Ishikawa (cell line): ENCODE measurements around the gene DLST.
A peak's percentile ranks its signal among the peaks of the same experiment; 100 is the strongest.

Experiments used
- CEBPB ChIP-seq: IDR thresholded peaks from 2 replicates; pipeline ENCODE4 v1.6.1; 2012
- CREB1 ChIP-seq: IDR thresholded peaks from 2 replicates; pipeline ENCODE4 v1.6.1; 2012; ENCODE audit warnings: low read depth
- EP300 ChIP-seq: IDR thresholded peaks from 2 replicates; pipeline ENCODE4 v1.6.1; 2012; ENCODE audit warnings: borderline replicate concordance
- FOXM1 ChIP-seq: IDR thresholded peaks from 2 replicates; pipeline ENCODE4 v1.6.1; 2012; ENCODE audit warnings: low read depth, borderline replicate concordance
- MAX ChIP-seq: IDR thresholded peaks from 2 replicates; pipeline ENCODE4 v1.6.1; 2012
- NFIC ChIP-seq: IDR thresholded peaks from 2 replicates; pipeline ENCODE4 v1.6.1; 2012
- RAD21 ChIP-seq: IDR thresholded peaks from 2 replicates; pipeline ENCODE4 v1.6.1; 2012; ENCODE audit warnings: low read depth
- REST ChIP-seq: IDR thresholded peaks from 2 replicates; pipeline ENCODE4 v1.6.1; 2012; ENCODE audit warnings: low read depth, mild to moderate bottlenecking
- TCF12 ChIP-seq: IDR thresholded peaks from 2 replicates; pipeline ENCODE4 v1.6.1; 2012; ENCODE audit warnings: low read depth
- YY1 ChIP-seq: IDR thresholded peaks from 2 replicates; pipeline ENCODE4 v1.6.1; 2012; ENCODE audit warnings: low read depth
- TF ChIP-seq, protein P1 (sequence below): IDR thresholded peaks from 2 replicates; pipeline ENCODE4 v1.6.1; 2012

GRCh38 chr14:74881431-74882102 lies at the start of gene DLST:
- TF ChIP-seq CREB1 (no peak), RAD21 (no peak), REST (no peak), MAX (peak; percentile 75), TCF12 (peak; percentile 29; the same call in 1 of the 2 replicates), CEBPB (peak; percentile 27; the same call in 1 of the 2 replicates), NFIC (no peak; the same call in 1 of the 2 replicates), EP300 (peak; percentile 77; the same call in 1 of the 2 replicates), FOXM1 (no peak), YY1 (peak; percentile 44; the same call in 1 of the 2 replicates)
- TF ChIP-seq, protein P1, sequence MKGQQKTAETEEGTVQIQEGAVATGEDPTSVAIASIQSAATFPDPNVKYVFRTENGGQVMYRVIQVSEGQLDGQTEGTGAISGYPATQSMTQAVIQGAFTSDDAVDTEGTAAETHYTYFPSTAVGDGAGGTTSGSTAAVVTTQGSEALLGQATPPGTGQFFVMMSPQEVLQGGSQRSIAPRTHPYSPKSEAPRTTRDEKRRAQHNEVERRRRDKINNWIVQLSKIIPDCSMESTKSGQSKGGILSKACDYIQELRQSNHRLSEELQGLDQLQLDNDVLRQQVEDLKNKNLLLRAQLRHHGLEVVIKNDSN, result peak; percentile 37; the same call in 1 of the 2 replicates
